Progenitor cell of endocrine pancreas (in vitro differentiated cells): ENCODE data around the gene SNRPD1. TPM values are rescaled to one million over a fixed set of nuclear protein-coding genes. Genes with fewer than 3 reads are reported as not detected.

ENCODE experiments used
- DNase-seq: peaks from one replicate; pipeline ENCODE4 v3.0.0; 2021; ENCODE audit warnings: low spot score; ENCODE audit not compliant: unreplicated experiment
- H3K27ac Mint-ChIP-seq: 2 replicates; pipeline ENCODE4 v1.8.0; 2021; ENCODE audit warnings: mild to moderate bottlenecking, moderate library complexity, mixed read lengths
- H3K27me3 Mint-ChIP-seq: 2 replicates; pipeline ENCODE4 v1.8.0; 2021; ENCODE audit warnings: mixed read lengths
- H3K36me3 Mint-ChIP-seq: 2 replicates; pipeline ENCODE4 v1.8.0; 2022; ENCODE audit warnings: mixed read lengths; ENCODE audit not compliant: insufficient read depth
- H3K4me1 Mint-ChIP-seq: 2 replicates; pipeline ENCODE4 v1.8.0; 2021; ENCODE audit warnings: low read depth, mixed read lengths
- H3K4me3 Mint-ChIP-seq: 2 replicates; pipeline ENCODE4 v1.8.0; 2021; ENCODE audit warnings: low read depth, mild to moderate bottlenecking, moderate library complexity, mixed read lengths
- H3K9me3 Mint-ChIP-seq: 2 replicates; pipeline ENCODE4 v1.8.0; 2021; ENCODE audit warnings: low read depth, mixed read lengths
- total RNA-seq: library from RNA; stranded (reverse); gene quantifications from 2 replicates; pipeline ENCODE4 v1.2.1, GENCODE V29; 2021
- TF ChIP-seq, protein P1 (sequence below): fragments of 200-600 bp; sonication (generic); IDR thresholded peaks from one replicate; pipeline ENCODE4 v1.5.0; 2021; ENCODE audit warnings: antibody characterized with exemption, mild to moderate bottlenecking; ENCODE audit not compliant: unreplicated experiment

The SNRPD1 gene
- total RNA-seq, 1 donor from 2014 or later = 76.7 TPM

GRCh38 chr18:21593540-21594257 is 18.4 kb upstream of the SNRPD1 start:
- TF ChIP-seq, protein P1, sequence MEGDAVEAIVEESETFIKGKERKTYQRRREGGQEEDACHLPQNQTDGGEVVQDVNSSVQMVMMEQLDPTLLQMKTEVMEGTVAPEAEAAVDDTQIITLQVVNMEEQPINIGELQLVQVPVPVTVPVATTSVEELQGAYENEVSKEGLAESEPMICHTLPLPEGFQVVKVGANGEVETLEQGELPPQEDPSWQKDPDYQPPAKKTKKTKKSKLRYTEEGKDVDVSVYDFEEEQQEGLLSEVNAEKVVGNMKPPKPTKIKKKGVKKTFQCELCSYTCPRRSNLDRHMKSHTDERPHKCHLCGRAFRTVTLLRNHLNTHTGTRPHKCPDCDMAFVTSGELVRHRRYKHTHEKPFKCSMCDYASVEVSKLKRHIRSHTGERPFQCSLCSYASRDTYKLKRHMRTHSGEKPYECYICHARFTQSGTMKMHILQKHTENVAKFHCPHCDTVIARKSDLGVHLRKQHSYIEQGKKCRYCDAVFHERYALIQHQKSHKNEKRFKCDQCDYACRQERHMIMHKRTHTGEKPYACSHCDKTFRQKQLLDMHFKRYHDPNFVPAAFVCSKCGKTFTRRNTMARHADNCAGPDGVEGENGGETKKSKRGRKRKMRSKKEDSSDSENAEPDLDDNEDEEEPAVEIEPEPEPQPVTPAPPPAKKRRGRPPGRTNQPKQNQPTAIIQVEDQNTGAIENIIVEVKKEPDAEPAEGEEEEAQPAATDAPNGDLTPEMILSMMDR = no peak
- Mint-ChIP-seq H3K4me1 (no peaks in the 10 kb centered on the region), H3K9me3 (peaks cover 14% of the 10 kb centered on the region), H3K4me3 (no peak overlapping the region), H3K27me3 (no peaks in the 10 kb centered on the region), H3K27ac (peak overlapping the region; percentile 45), H3K36me3 (peaks cover 26% of the 10 kb centered on the region)
- no peak for DNase-seq

DNA sequence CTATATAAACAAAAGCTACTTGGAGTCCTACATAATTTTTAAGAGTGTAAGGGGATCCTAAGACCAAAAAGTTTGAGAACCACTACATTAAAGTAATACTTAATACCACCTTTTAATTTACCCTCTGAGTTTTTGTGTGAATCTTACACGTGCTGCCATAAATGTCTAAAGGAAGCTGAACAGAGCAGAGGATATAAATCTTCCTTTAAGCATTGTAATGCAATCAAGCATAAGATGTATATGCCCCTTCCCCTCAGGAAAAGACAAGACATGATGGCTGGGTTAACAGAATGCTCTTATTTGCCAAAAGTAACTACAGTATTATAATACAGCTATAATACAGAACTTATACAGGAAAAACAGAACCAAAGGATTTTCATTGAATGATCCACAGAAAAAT is 14.5 kb upstream of the SNRPD1 start:
- Mint-ChIP-seq H3K27me3 (no peaks in the 10 kb centered on the region), H3K36me3 (peaks cover 14% of the 10 kb centered on the region), H3K4me3 (no peak overlapping the region), H3K9me3 (peaks cover 6% of the 10 kb centered on the region), H3K27ac (no peak overlapping the region), H3K4me1 (peaks cover 10% of the 10 kb centered on the region)
- TF ChIP-seq, protein P1 = no peak
- no peak for DNase-seq

DNA sequence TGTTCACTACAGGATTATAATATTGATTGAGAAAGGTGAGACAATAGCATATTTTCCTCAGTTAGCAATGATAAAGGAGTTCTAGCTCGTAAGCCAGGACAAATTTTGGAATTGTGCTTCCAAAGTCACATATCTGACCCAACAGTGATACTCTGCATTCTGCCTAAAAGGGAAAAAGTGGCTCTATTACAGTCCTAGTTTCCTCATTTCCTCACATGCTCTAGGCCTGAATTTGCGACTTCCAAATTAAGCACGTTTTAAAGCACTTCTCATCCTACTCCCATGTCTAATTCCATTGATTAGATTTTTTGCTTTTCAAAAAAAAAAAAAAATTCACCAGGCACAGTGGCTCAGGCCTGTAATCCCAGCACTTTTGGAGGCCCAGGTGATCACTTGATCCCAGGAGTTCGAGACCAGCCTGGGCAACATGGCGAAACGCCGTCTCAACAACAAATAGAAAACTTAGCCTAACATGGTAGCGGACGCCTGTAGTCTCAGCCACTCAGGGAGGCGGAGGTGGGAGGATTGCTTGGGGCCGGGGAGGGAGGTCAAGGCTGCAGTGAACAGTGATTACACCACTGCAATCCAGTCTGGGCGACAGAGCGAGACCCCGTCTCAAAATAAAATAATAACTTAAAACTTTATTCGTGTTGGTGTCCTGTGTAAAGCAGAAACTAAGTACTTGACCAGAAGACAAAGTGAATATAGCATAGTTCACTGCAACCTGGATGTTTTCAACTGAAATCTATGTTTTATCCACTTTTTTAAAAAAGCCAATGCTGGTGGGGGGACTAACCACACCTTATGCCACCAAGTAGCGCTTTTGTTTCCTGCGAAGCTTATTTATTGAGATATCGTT is 13.2 kb upstream of the SNRPD1 start:
- Mint-ChIP-seq H3K27me3 (no peaks in the 10 kb centered on the region), H3K9me3 (peaks cover 4% of the 10 kb centered on the region), H3K4me1 (peaks cover 10% of the 10 kb centered on the region), H3K4me3 (peak overlapping the region; percentile 96), H3K27ac (peak overlapping the region; percentile 100), H3K36me3 (peaks cover 9% of the 10 kb centered on the region)
- TF ChIP-seq, protein P1 = no peak
- DNase-seq = no peak

- Mint-ChIP-seq H3K4me1 (peaks cover 10% of the 10 kb centered on the region), H3K4me3 (peak overlapping the region; percentile 96), H3K27ac (peak overlapping the region; percentile 100), H3K27me3 (no peaks in the 10 kb centered on the region), H3K36me3 (peaks cover 3% of the 10 kb centered on the region), H3K9me3 (no peaks in the 10 kb centered on the region)
- TF ChIP-seq, protein P1 = peak; percentile 48
- DNase-seq = peak; percentile 63
Observed at GRCh38 chr18:21599585-21600525, 12.3 kb upstream of the SNRPD1 start.
